ENCODE measurements around the gene ATP2A1.
"Not testable (repeated sequence)": the region's sequence is repeated elsewhere in the genome, so short reads cannot be mapped to it uniquely, and the experiment has no call there.

ATP2A1 gene

DNA sequence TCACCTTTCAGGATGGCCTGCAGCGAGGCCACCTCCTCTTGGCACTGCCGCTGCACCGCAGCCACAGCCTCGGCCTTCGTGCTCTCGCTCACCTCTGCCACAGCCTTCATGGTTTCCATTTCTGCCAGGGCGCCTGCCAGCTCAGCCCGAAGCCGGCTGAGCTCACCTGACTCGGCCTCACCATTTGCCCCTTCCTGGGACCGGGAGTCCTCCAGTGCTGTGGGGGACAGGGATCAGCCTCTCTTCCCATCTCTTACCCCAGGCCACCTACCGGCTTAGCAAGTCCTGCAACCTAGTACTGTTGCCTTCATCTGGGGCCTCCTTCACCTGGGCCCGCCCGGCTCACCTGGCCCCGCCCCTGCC is 46.1 kb downstream of the ATP2A1 start:
- no peaks in the 10 kb centered on the region for H3K27me3 Mint-ChIP-seq
- H3K9me3 Mint-ChIP-seq, result no peaks in the 10 kb centered on the region
- peak overlapping the region; percentile 98 for H3K27ac Mint-ChIP-seq
- DNase-seq, result no peak
- H3K4me1 Mint-ChIP-seq, result peaks cover 21% of the 10 kb centered on the region
- ATAC-seq, result no peak
- H3K36me3 Mint-ChIP-seq (ENCODE audit: low read depth), result peaks cover 15% of the 10 kb centered on the region
- peak overlapping the region; percentile 91 for H3K4me3 Mint-ChIP-seq

DNA sequence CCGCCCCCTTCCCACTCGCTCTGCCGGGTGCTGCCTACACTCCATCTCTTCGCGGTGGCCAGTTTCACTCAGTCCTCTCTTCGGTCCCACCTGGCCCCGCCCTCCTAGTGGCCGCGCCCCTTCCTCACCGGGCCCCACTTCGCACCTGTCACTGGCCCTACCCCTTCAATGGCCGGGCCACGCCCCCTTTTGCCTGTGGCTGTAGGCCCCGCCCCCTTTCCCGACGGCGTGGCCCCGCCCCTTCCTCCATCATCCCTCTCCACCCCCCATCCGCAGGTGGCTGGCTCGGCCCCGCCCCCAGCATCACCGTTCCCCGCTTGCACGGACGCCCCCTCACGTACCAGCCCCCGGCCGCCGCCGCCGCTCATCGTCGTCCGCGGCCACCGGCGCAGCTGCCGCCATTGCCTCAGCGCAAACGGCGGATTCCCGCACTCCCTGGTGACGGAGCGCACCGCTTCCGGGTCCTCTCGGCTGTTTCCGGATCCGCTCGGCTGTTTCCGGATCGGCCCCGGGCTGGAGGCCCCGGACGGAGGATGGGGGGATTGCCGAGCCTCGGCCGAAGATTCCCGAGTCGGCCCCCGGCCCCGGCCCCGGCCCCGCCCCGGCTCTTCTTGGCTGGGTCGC is 46.6 kb downstream of the ATP2A1 start, which contains the start of gene RABEP2:
Gene RABEP2 (minus strand): TSS at position 477 of the 624 bp plus-strand sequence. CDS start 75 bp downstream, at position 402.
- Mint-ChIP-seq H3K4me3 (peak within 1 kb of the TSS; percentile 91), H3K4me1 (peaks cover 23% of the 10 kb centered on the region), H3K27ac (peak within 1 kb of the TSS; percentile 98), H3K9me3 (no peaks in the 10 kb centered on the region), H3K27me3 (no peaks in the 10 kb centered on the region), H3K36me3 (ENCODE audit: low read depth) (peaks cover 10% of the 10 kb centered on the region)
- DNase-seq (peak; percentile 99), ATAC-seq (peak; percentile 90)

DNA sequence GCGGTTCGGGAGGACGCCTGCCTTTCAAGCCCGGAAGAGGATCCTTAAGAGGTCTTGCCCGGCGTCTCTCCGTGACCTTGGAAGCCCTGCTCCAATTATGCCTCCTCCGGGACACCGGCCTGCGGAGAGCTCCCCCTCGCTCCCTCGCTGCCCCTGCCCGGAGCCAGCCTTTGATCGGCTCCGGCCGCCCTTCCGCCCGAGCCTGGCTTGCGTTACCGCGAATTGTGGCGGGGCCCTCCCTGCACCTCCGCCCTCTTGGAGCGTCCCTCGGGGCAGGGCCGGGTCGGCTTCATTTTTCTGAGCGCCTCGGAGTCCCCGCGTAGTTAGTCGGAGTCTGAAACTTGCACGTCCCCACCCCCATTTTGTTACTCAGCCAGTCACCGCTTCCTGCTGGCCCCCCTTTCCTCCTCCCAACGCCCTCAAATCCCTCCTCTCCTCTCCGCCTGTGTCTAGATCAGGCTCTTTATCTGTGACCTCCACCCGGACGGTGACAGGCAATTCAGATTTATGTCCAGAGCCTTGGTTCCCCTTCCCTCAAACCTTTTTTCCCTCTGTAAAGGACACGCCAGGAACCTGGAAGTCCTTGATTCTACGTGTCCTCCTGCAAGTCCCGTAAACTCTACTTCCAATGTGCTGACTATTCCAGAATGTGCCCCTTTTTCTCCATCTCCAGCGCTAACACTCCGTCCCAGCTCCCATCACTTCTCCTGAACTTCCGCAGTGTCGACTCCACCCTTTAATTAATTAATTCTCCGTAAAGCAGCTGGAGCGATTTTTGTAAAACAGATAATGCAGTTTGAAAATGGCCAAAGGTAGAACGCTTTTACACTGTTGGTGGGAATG is 47.3 kb downstream of the ATP2A1 start:
- Mint-ChIP-seq H3K4me1 (peaks cover 27% of the 10 kb centered on the region), H3K27me3 (no peaks in the 10 kb centered on the region), H3K27ac (peak overlapping the region; percentile 98), H3K36me3 (ENCODE audit: low read depth) (peaks cover 9% of the 10 kb centered on the region), H3K9me3 (no peaks in the 10 kb centered on the region), H3K4me3 (peak overlapping the region; percentile 91)
- DNase-seq, result peak; percentile 86
- peak; percentile 84 for ATAC-seq

DNA sequence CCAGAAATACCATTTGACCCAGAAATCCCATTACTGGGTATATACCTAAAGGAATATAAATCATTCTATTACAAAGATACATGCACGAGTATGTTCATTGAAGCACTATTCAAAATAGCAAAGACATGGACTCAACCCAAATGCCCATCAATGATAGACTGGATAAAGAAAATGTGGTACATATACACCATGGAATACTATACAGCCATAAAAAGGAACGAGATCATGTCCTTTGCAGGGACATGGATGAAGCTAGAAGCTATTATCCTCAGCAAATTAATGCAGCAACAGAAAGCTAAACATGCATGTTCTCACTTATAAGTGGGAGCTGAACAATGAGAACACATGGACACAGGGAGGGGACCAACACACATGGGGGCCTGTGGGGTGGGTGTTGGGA is 48.0 kb downstream of the ATP2A1 start:
- DNase-seq; H3K36me3 Mint-ChIP-seq (ENCODE audit: low read depth); ATAC-seq; H3K9me3 Mint-ChIP-seq; H3K27me3 Mint-ChIP-seq: not testable (repeated sequence)
- peak overlapping the region; percentile 91 for H3K4me3 Mint-ChIP-seq
- H3K4me1 Mint-ChIP-seq, result peaks cover 34% of the 10 kb centered on the region
- peak overlapping the region; percentile 98 for H3K27ac Mint-ChIP-seq

- ATAC-seq (no peak), DNase-seq (no peak)
- Mint-ChIP-seq H3K4me3 (no peak overlapping the region), H3K9me3 (no peaks in the 10 kb centered on the region), H3K27me3 (no peaks in the 10 kb centered on the region), H3K27ac (no peak overlapping the region), H3K4me1 (peaks cover 34% of the 10 kb centered on the region), H3K36me3 (ENCODE audit: low read depth) (peaks cover 5% of the 10 kb centered on the region)
Observed at GRCh38 chr16:28927815-28928214, 49.5 kb downstream of the ATP2A1 start.

- no peak for ATAC-seq
- no peaks in the 10 kb centered on the region for H3K36me3 Mint-ChIP-seq (ENCODE audit: low read depth)
Observed at GRCh38 chr16:28930203-28930602, 51.9 kb downstream of the ATP2A1 start.

GRCh38 chr16:28930652-28931051 is 52.4 kb downstream of the ATP2A1 start:
- Mint-ChIP-seq H3K36me3 (ENCODE audit: low read depth) (peaks cover 3% of the 10 kb centered on the region), H3K4me1 (peaks cover 35% of the 10 kb centered on the region), H3K27ac (peak overlapping the region; percentile 68), H3K27me3 (no peaks in the 10 kb centered on the region), H3K4me3 (no peak overlapping the region), H3K9me3 (no peaks in the 10 kb centered on the region)
- DNase-seq (peak; percentile 37), ATAC-seq (peak; percentile 48)

More at GRCh38 chr16:28930203-28930602, 51.9 kb downstream of the ATP2A1 start:
- no peak overlapping the region for H3K4me3 Mint-ChIP-seq
- H3K9me3 Mint-ChIP-seq, result no peaks in the 10 kb centered on the region
- H3K27me3 Mint-ChIP-seq, result no peaks in the 10 kb centered on the region
- DNase-seq, result no peak
- H3K4me1 Mint-ChIP-seq, result peaks cover 31% of the 10 kb centered on the region
- peak overlapping the region; percentile 68 for H3K27ac Mint-ChIP-seq

GRCh38 chr16:28931801-28932225 is 53.5 kb downstream of the ATP2A1 start, which contains the start of gene CD19:
Gene CD19, plus strand, starts transcription at chr16:28931971. Its CDS starts 30 bp downstream, at chr16:28932001.
- ATAC-seq, result no peak
- peak within 1 kb of the TSS; percentile 69 for H3K4me3 Mint-ChIP-seq
- H3K27me3 Mint-ChIP-seq, result no peaks in the 10 kb centered on the region

GRCh38 chr16:28932339-28933141 is 54.3 kb downstream of the ATP2A1 start:
- ATAC-seq, result no peak
- H3K27ac Mint-ChIP-seq, result peak overlapping the region; percentile 1

More at GRCh38 chr16:28931801-28932225, 53.5 kb downstream of the ATP2A1 start, which contains the start of gene CD19:
- Mint-ChIP-seq H3K9me3 (no peaks in the 10 kb centered on the region), H3K36me3 (ENCODE audit: low read depth) (peaks cover 4% of the 10 kb centered on the region), H3K27ac (peak within 1 kb of the TSS; percentile 68), H3K4me1 (peaks cover 37% of the 10 kb centered on the region)
- DNase-seq, result no peak

DNA sequence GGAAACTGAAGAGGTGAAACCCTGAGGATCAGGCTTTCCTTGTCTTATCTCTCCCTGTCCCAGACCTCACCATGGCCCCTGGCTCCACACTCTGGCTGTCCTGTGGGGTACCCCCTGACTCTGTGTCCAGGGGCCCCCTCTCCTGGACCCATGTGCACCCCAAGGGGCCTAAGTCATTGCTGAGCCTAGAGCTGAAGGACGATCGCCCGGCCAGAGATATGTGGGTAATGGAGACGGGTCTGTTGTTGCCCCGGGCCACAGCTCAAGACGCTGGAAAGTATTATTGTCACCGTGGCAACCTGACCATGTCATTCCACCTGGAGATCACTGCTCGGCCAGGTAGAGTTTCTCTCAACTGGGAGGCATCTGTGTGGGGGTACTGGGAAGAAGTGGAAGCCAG is 54.9 kb downstream of the ATP2A1 start:
- Mint-ChIP-seq H3K36me3 (ENCODE audit: low read depth) (peaks cover 4% of the 10 kb centered on the region), H3K27ac (peak overlapping the region; percentile 1), H3K27me3 (no peaks in the 10 kb centered on the region), H3K9me3 (no peaks in the 10 kb centered on the region), H3K4me1 (peaks cover 34% of the 10 kb centered on the region), H3K4me3 (peak overlapping the region; percentile 69)
- ATAC-seq (no peak), DNase-seq (no peak)

More at GRCh38 chr16:28932339-28933141, 54.3 kb downstream of the ATP2A1 start:
- DNase-seq, result no peak
- H3K36me3 Mint-ChIP-seq (ENCODE audit: low read depth), result peaks cover 4% of the 10 kb centered on the region
- H3K9me3 Mint-ChIP-seq, result no peaks in the 10 kb centered on the region
- H3K27me3 Mint-ChIP-seq, result no peaks in the 10 kb centered on the region
- peaks cover 37% of the 10 kb centered on the region for H3K4me1 Mint-ChIP-seq
- H3K4me3 Mint-ChIP-seq, result peak overlapping the region; percentile 69

- DNase-seq (no peak), ATAC-seq (no peak)
- H3K27me3 Mint-ChIP-seq, result no peaks in the 10 kb centered on the region
- no peak overlapping the region for H3K27ac Mint-ChIP-seq
- H3K36me3 Mint-ChIP-seq (ENCODE audit: low read depth), result peaks cover 4% of the 10 kb centered on the region
- peak overlapping the region; percentile 74 for H3K4me3 Mint-ChIP-seq
- peaks cover 29% of the 10 kb centered on the region for H3K4me1 Mint-ChIP-seq
- no peaks in the 10 kb centered on the region for H3K9me3 Mint-ChIP-seq
Observed at GRCh38 chr16:28935346-28935745, 57.1 kb downstream of the ATP2A1 start.

- ATAC-seq (peak; percentile 94), DNase-seq (peak; percentile 89)
- H3K36me3 Mint-ChIP-seq (ENCODE audit: low read depth), result peaks cover 4% of the 10 kb centered on the region
- H3K27ac Mint-ChIP-seq, result peak overlapping the region; percentile 53
- peaks cover 21% of the 10 kb centered on the region for H3K4me1 Mint-ChIP-seq
- H3K9me3 Mint-ChIP-seq, result no peaks in the 10 kb centered on the region
- H3K4me3 Mint-ChIP-seq, result peak overlapping the region; percentile 74
- H3K27me3 Mint-ChIP-seq, result no peaks in the 10 kb centered on the region
Observed at GRCh38 chr16:28935924-28936783, 57.9 kb downstream of the ATP2A1 start.

DNA sequence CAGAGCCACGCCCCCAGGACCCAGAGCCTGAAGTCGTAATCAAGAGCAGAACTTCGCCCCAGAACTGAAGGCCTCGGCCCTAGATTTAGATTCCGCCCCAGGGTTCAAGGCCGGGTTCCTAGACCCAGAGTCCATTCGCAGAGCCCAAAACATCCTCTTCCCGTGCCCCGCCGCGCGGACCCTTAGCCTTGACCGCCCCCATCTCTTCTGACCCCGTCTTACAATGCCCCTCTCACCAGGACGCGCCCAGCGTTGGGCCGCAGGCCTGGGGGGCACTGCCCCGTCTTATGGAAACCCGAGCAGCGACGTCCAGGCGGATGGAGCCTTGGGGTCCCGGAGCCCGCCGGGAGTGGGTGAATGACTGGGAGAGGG is 58.5 kb downstream of the ATP2A1 start:
- Mint-ChIP-seq H3K27me3 (no peaks in the 10 kb centered on the region), H3K9me3 (no peaks in the 10 kb centered on the region), H3K4me3 (peak overlapping the region; percentile 74), H3K4me1 (peaks cover 19% of the 10 kb centered on the region), H3K36me3 (ENCODE audit: low read depth) (peaks cover 4% of the 10 kb centered on the region), H3K27ac (no peak overlapping the region)
- DNase-seq (no peak), ATAC-seq (no peak)

All from activated naive CD8-positive, alpha-beta T cell treated with anti-CD3 and anti-CD28 coated beads, Interleukin-2, amount 50 U/mL, for 24 hours (primary cell).